B cell (primary cell): Measurements from ENCODE around the gene AK4. TPM values are rescaled to one million over a fixed set of nuclear protein-coding genes. Genes with fewer than 3 reads are reported as not detected.

ENCODE experiments used
- ATAC-seq: fragments of 200-7000 bp; cut with Tn5 transposase; one replicate; pipeline ENCODE4 v1.10.0; 2021; ENCODE audit warnings: low read depth, mild to moderate bottlenecking, moderate number of reproducible peaks, moderate library complexity
- CTCF ChIA-PET: fragments of 350-600 bp; sonication (Branson Sonifier 250); formaldehyde crosslinking; loops from one replicate; lab custom pipeline; 2021; ENCODE audit warnings: antibody characterized with exemption, inconsistent platforms; lab: Charles Lee
- POLR2A ChIA-PET: fragments of 350-600 bp; sonication (Branson Sonifier 250); formaldehyde crosslinking; loops from one replicate; lab custom pipeline; 2021; ENCODE audit warnings: antibody characterized with exemption; lab: Charles Lee
- DNase-seq: peaks from one replicate; pipeline ENCODE4 v3.0.0; 2013
- H2AFZ ChIP-seq: 2 replicates; pipeline ENCODE4 v1.6.1; 2012; ENCODE audit warnings: mild to moderate bottlenecking, low read depth, low read length; ENCODE audit not compliant: insufficient read depth, poor library complexity, severe bottlenecking
- H3K27ac ChIP-seq, 2 donors: 1 replicate in 1 of 2; 2 replicates in 1 of 2; pipeline ENCODE4 v1.5.1; 2012 to 2013; ENCODE audit warnings: low read length in 2 of 2, mild to moderate bottlenecking in 2 of 2, moderate library complexity in 1 of 2
- H3K27me3 ChIP-seq, 4 experiments: fragments of 200-600 bp in 1 of 4; sonication (generic) in 1 of 4; replicated peaks in 1 of 4; 1 replicate in 2 of 4; 2 replicates in 2 of 4; pipeline versions ENCODE4 v1.6.1 to v1.7.0; 2013 to 2016; ENCODE audit warnings: low read length in 3 of 4, mild to moderate bottlenecking in 2 of 4, mixed read lengths in 1 of 4, moderate library complexity in 1 of 4; ENCODE audit not compliant: insufficient read depth in 4 of 4, control insufficient read depth in 3 of 4; ENCODE audit errors: control extremely low read depth in 1 of 4
- H3K36me3 ChIP-seq, 2 experiments: replicated peaks in 1 of 2; 1 replicate in 1 of 2; 2 replicates in 1 of 2; pipeline versions ENCODE4 v1.6.1 to v1.7.1; 2013; ENCODE audit warnings: low read length in 1 of 2; ENCODE audit not compliant: insufficient read depth in 2 of 2, control insufficient read depth in 1 of 2; ENCODE audit errors: control extremely low read depth in 1 of 2, extremely low read depth in 1 of 2
- H3K4me1 ChIP-seq, 2 donors: fragments of 200-600 bp in 1 of 2; sonication (generic) in 1 of 2; 1 replicate in 1 of 2; 2 replicates in 1 of 2; pipeline versions ENCODE4 v1.5.1 to v1.6.1; 2013 to 2017; ENCODE audit warnings: low read length in 2 of 2; ENCODE audit not compliant: control insufficient read depth in 2 of 2, insufficient read depth in 2 of 2
- H3K4me2 ChIP-seq: replicated peaks from 2 replicates; pipeline ENCODE3; 2012; ENCODE audit warnings: mild to moderate bottlenecking, low read depth, low read length; ENCODE audit not compliant: poor library complexity, severe bottlenecking
- H3K4me3 ChIP-seq, 5 experiments: fragments of 200-600 bp in 1 of 5; sonication (generic) in 1 of 5; 1 replicate in 3 of 5; 2 replicates in 2 of 5; pipeline versions ENCODE4 v1.5.1 to v1.7.0; 2011 to 2016; ENCODE audit warnings: low read length in 4 of 5, mild to moderate bottlenecking in 4 of 5, low read depth in 2 of 5, control low read depth in 1 of 5, moderate library complexity in 1 of 5; ENCODE audit not compliant: insufficient read depth in 1 of 5; ENCODE audit errors: control extremely low read depth in 1 of 5, extremely low read depth in 1 of 5
- H3K79me2 ChIP-seq: fragments of 200-600 bp; sonication (generic); one replicate; pipeline ENCODE4 v1.6.0; 2016; ENCODE audit warnings: low read length; ENCODE audit not compliant: control insufficient read depth, insufficient read depth
- H3K9ac ChIP-seq: fragments of 200-600 bp; sonication (generic); 2 replicates; pipeline ENCODE4 v1.6.1; 2017; ENCODE audit warnings: mild to moderate bottlenecking, low read length, moderate library complexity
- H3K9me3 ChIP-seq, 3 donors: one replicate each; pipeline versions ENCODE4 v1.6.1 to v1.7.1; 2013; ENCODE audit warnings: low read length in 2 of 3; ENCODE audit not compliant: control insufficient read depth in 2 of 3, insufficient read depth in 1 of 3; ENCODE audit errors: control extremely low read depth in 1 of 3
- H4K20me1 ChIP-seq: 2 replicates; pipeline ENCODE4 v1.6.0; 2012; ENCODE audit warnings: mild to moderate bottlenecking, low read length; ENCODE audit not compliant: insufficient read depth, control insufficient read depth, poor library complexity, severe bottlenecking
- H3K27ac Mint-ChIP-seq: one replicate; pipeline ENCODE4 v1.8.0; 2021; ENCODE audit warnings: mixed read lengths
- H3K27me3 Mint-ChIP-seq: one replicate; pipeline ENCODE4 v1.8.0; 2021; ENCODE audit warnings: mixed read lengths
- H3K4me1 Mint-ChIP-seq: one replicate; pipeline ENCODE4 v1.8.0; 2021; ENCODE audit warnings: mixed read lengths
- H3K4me3 Mint-ChIP-seq: one replicate; pipeline ENCODE4 v1.8.0; 2021; ENCODE audit warnings: mixed read lengths
- H3K9me3 Mint-ChIP-seq: one replicate; pipeline ENCODE4 v1.8.0; 2022; ENCODE audit warnings: mixed read lengths; ENCODE audit not compliant: insufficient read depth
- CTCF ChIP-seq: fragments of 200-600 bp; IDR thresholded peaks from one replicate; pipeline ENCODE4 v1.8.0; 2022; ENCODE audit warnings: antibody characterized with exemption, mild to moderate bottlenecking
- EZH2 ChIP-seq: IDR thresholded peaks from 2 replicates; pipeline ENCODE4 v1.6.1; 2012; ENCODE audit warnings: borderline replicate concordance, low read depth, mild to moderate bottlenecking, moderate library complexity, low read length; ENCODE audit not compliant: insufficient read depth, poor library complexity, severe bottlenecking
- WGBS: methylation state at CpG from one replicate; pipeline ENCODE4 v1.1.5; 2013; ENCODE audit warnings: missing lambda C conversion rate; ENCODE audit not compliant: insufficient coverage; 5-methylcytosine and 5-hydroxymethylcytosine counted together
- intact Hi-C: fragments of 100-400 bp; cut with micrococcal nuclease; formaldehyde crosslinking; loops from one replicate; pipeline ENCODE4 v1.10.0; 2022
- polyA plus RNA-seq: library from polyadenylated mRNA; depleted of rRNA; stranded (reverse); fragments of >200 nt; gene quantifications from 2 replicates; pipeline ENCODE4 v1.2.3, GENCODE V29; 2012
- total RNA-seq, 2 donors: library from RNA; stranded (reverse); fragments of 120-200 nt in 1 of 2; gene quantifications; 1 replicate in 1 of 2; 2 replicates in 1 of 2; pipeline versions ENCODE4 v1.2.3 to v1.2.4, GENCODE V29; 2013 to 2022

The AK4 gene
- total and polyA plus RNA-seq, 2 donors (not counting 1 experiment from before 2014, with no cell fraction given) = 0.34 TPM; not detected in 1

- no peak overlapping the region for H3K4me3 ChIP-seq
- no peak overlapping the region for H3K4me2 ChIP-seq
- H3K27ac ChIP-seq = no peak overlapping the region
- no peaks in the 10 kb centered on the region for H3K79me2 ChIP-seq
- Mint-ChIP-seq H3K9me3 (no peaks in the 10 kb centered on the region), H3K4me3 (no peak overlapping the region), H3K27ac (no peak overlapping the region), H3K4me1 (no peaks in the 10 kb centered on the region), H3K27me3 (peaks cover 8% of the 10 kb centered on the region)
- H3K9ac ChIP-seq = no peak overlapping the region
- intact Hi-C loops = no loop called here
- DNase-seq (no peak), ATAC-seq (no peak)
- H3K4me1 ChIP-seq = no peaks in the 10 kb centered on the region
- CTCF ChIA-PET = interaction anchor here (0.6 kb wide), 1 partner anchor 106 kb away, joined by 3 read pairs; no protein-coding TSS in a partner anchor
- H3K27me3 ChIP-seq = peaks cover 0 to 4% (median 0%) of the 10 kb centered on the region in 4 experiments
- no peaks in the 10 kb centered on the region for H4K20me1 ChIP-seq
- POLR2A ChIA-PET = no interaction called here
- WGBS = no CpG with 5 or more reads among the region's 2 CpGs
- H3K9me3 ChIP-seq = no peaks in the 10 kb centered on the region
- H2AFZ ChIP-seq = no peak overlapping the region
- no peaks in the 10 kb centered on the region for H3K36me3 ChIP-seq
- TF ChIP-seq CTCF (no peak), EZH2 (no peak)
Measured at GRCh38 chr1:65189576-65190115, 41.6 kb downstream of the AK4 start.

- Histone ChIP-seq H3K4me1 (no peaks in the 10 kb centered on the region), H3K4me2 (no peak overlapping the region), H3K27me3 (peaks cover 0 to 4% (median 0%) of the 10 kb centered on the region in 4 experiments), H3K79me2 (no peaks in the 10 kb centered on the region), H4K20me1 (no peaks in the 10 kb centered on the region), H3K27ac (no peak overlapping the region), H3K9ac (no peak overlapping the region), H2AFZ (no peak overlapping the region), H3K4me3 (no peak overlapping the region), H3K9me3 (no peaks in the 10 kb centered on the region), H3K36me3 (no peaks in the 10 kb centered on the region)
- ChIA-PET POLR2A (no interaction called here), CTCF (no interaction called here)
- Mint-ChIP-seq H3K27me3 (peaks cover 8% of the 10 kb centered on the region), H3K9me3 (no peaks in the 10 kb centered on the region), H3K4me1 (no peaks in the 10 kb centered on the region), H3K27ac (no peak overlapping the region), H3K4me3 (no peak overlapping the region)
- DNase-seq (no peak), ATAC-seq (no peak)
- TF ChIP-seq CTCF = no peak
- TF ChIP-seq EZH2 = no peak
- intact Hi-C loops = no loop called here
- no CpG with 5 or more reads among the region's 4 CpGs for WGBS
Measured at GRCh38 chr1:65190229-65190628, 42.2 kb downstream of the AK4 start.
